DMS153 treated with DMSO at 0.1 percent for 48 hours (cell line): Measurements from ENCODE around the gene RPS27L.
"Not testable (repeated sequence)": the region's sequence is repeated elsewhere in the genome, so short reads cannot be mapped to it uniquely, and the experiment has no call there.

Source experiments
- DNase-seq: peaks from one replicate; lab custom pipeline; 2025; ENCODE audit not compliant: unreplicated experiment; lab: John Stamatoyannopoulos, UW

Gene RPS27L

GRCh38 chr15:63145426-63145825 is 11.9 kb downstream of the RPS27L start:
- DNase-seq = no peak

- no peak for DNase-seq
Observed at GRCh38 chr15:63140936-63141335, 16.3 kb downstream of the RPS27L start.

- no peak for DNase-seq
Observed at GRCh38 chr15:63136742-63137141, 20.5 kb downstream of the RPS27L start.

GRCh38 chr15:63135804-63136203 is 21.5 kb downstream of the RPS27L start:
- DNase-seq = no peak

GRCh38 chr15:63135281-63135680 is 22.0 kb downstream of the RPS27L start:
- DNase-seq = no peak

GRCh38 chr15:63134245-63134985 is 22.9 kb downstream of the RPS27L start:
- DNase-seq = no peak

- no peak for DNase-seq
Observed at GRCh38 chr15:63133786-63134185, 23.5 kb downstream of the RPS27L start.

- no peak for DNase-seq
Observed at GRCh38 chr15:63126726-63127125, 30.6 kb downstream of the RPS27L start.

GRCh38 chr15:63124506-63124905 is 32.8 kb downstream of the RPS27L start:
- no peak for DNase-seq

- DNase-seq = no peak
Observed at GRCh38 chr15:63122002-63122875, 35.0 kb downstream of the RPS27L start.

GRCh38 chr15:63121382-63122001 is 35.8 kb downstream of the RPS27L start, which contains the start of gene LACTB:
Gene LACTB, plus strand, starts transcription at chr15:63121861. Its CDS starts 11 bp downstream, at chr15:63121872.
- no peak for DNase-seq

GRCh38 chr15:63118854-63119253 is 38.4 kb downstream of the RPS27L start:
- DNase-seq = no peak

- DNase-seq = no peak
Observed at GRCh38 chr15:63114465-63114864, 42.8 kb downstream of the RPS27L start.

- DNase-seq = no peak
Observed at GRCh38 chr15:63112871-63113270, 44.4 kb downstream of the RPS27L start.

GRCh38 chr15:63111481-63111880 is 45.8 kb downstream of the RPS27L start:
- DNase-seq = no peak

- no peak for DNase-seq
Observed at GRCh38 chr15:63110428-63111026, 46.8 kb downstream of the RPS27L start.

GRCh38 chr15:63109920-63110319 is 47.4 kb downstream of the RPS27L start:
- no peak for DNase-seq

GRCh38 chr15:63109498-63109897 is 47.8 kb downstream of the RPS27L start:
- DNase-seq = no peak

GRCh38 chr15:63107895-63108546 is 49.3 kb downstream of the RPS27L start:
- DNase-seq = no peak

GRCh38 chr15:63105354-63105753 is 51.9 kb downstream of the RPS27L start:
- not testable (repeated sequence) for DNase-seq

- DNase-seq = no peak
Observed at GRCh38 chr15:63104727-63105126, 52.5 kb downstream of the RPS27L start.
